PC-3 (cell line): ENCODE results near the gene CYP46A1. TPM values are rescaled to one million over a fixed set of nuclear protein-coding genes. Genes with fewer than 3 reads are reported as not detected.

Source experiments
- ATAC-seq: fragments of 200-7000 bp; cut with Tn5 transposase; 2 replicates; pipeline ENCODE4 v1.9.1; 2020; ENCODE audit warnings: mild to moderate bottlenecking, moderate library complexity
- BruUV-seq: library from RNA; stranded (reverse); fragments of 400-500 nt; replicated peaks from 2 replicates; lab custom pipeline; 2021; lab: Mats Ljungman, UMichigan
- CTCF ChIA-PET: fragments of 300-600 bp; sonication (Branson Sonifier 250); formaldehyde crosslinking; loops from one replicate; lab custom pipeline; 2022; ENCODE audit warnings: antibody characterized with exemption; lab: Charles Lee
- POLR2A ChIA-PET: fragments of 300-600 bp; sonication (Branson Sonifier 250); formaldehyde crosslinking; loops from one replicate; lab custom pipeline; 2022; ENCODE audit warnings: antibody characterized with exemption; ENCODE audit not compliant: unreplicated experiment; lab: Charles Lee
- DNase-seq: peaks from one replicate; pipeline ENCODE4 v3.0.0-alpha.2; 2015
- H2AFZ ChIP-seq: fragments of 300-600 bp; sonication (generic); 2 replicates; pipeline ENCODE4 v1.6.0; 2016; ENCODE audit warnings: antibody characterized with exemption, low read length
- H3F3A ChIP-seq: fragments of 300-600 bp; sonication (generic); one replicate; pipeline ENCODE4 v1.6.0; 2017; ENCODE audit warnings: antibody characterized with exemption, low read length, control low read depth, mild to moderate bottlenecking; ENCODE audit not compliant: unreplicated experiment
- H3K27ac ChIP-seq: fragments of 300-600 bp; sonication (generic); 2 replicates; pipeline ENCODE4 v1.5.1; 2016; ENCODE audit warnings: mild to moderate bottlenecking, low read length
- H3K27me3 ChIP-seq: fragments of 300-600 bp; sonication (generic); 2 replicates; pipeline ENCODE4 v1.6.1; 2016; ENCODE audit warnings: low read length, mixed read lengths
- H3K36me3 ChIP-seq: fragments of 300-600 bp; sonication (generic); 2 replicates; pipeline ENCODE4 v1.6.1; 2016; ENCODE audit warnings: low read depth, mixed run types, low read length, mixed read lengths
- H3K4me1 ChIP-seq: fragments of 300-600 bp; sonication (generic); 2 replicates; pipeline ENCODE4 v1.5.1; 2016; ENCODE audit warnings: low read length; ENCODE audit not compliant: insufficient read depth
- H3K4me2 ChIP-seq: fragments of 300-600 bp; sonication (generic); 2 replicates; pipeline ENCODE4 v1.6.0; 2016; ENCODE audit warnings: low read length
- H3K4me3 ChIP-seq: fragments of 300-600 bp; sonication (generic); 2 replicates; pipeline ENCODE4 v1.5.1; 2016; ENCODE audit warnings: mild to moderate bottlenecking, low read length, mixed read lengths
- H3K79me2 ChIP-seq: fragments of 300-600 bp; sonication (generic); 2 replicates; pipeline ENCODE4 v1.6.1; 2017; ENCODE audit warnings: low read length, mixed read lengths
- H3K9ac ChIP-seq: fragments of 300-600 bp; sonication (generic); 2 replicates; pipeline ENCODE4 v1.6.0; 2016; ENCODE audit warnings: mild to moderate bottlenecking, low read length
- H3K9me2 ChIP-seq: fragments of 300-600 bp; sonication (generic); replicated peaks from 2 replicates; pipeline ENCODE4 v1.6.1; 2016; ENCODE audit warnings: mixed run types, low read length, mixed read lengths
- H3K9me3 ChIP-seq: fragments of 300-600 bp; sonication (generic); 2 replicates; pipeline ENCODE4 v1.6.1; 2016; ENCODE audit warnings: low read length, mixed read lengths
- H4K20me1 ChIP-seq: fragments of 300-600 bp; sonication (generic); 2 replicates; pipeline ENCODE4 v1.6.1; 2016; ENCODE audit warnings: low read length, mixed read lengths
- CTCF ChIP-seq: fragments of 300-600 bp; sonication (generic); conservative IDR thresholded peaks from 2 replicates; pipeline ENCODE4 v1.5.1; 2017; ENCODE audit warnings: antibody characterized with exemption, low read depth, mild to moderate bottlenecking, low read length
- EZH2 ChIP-seq: fragments of 300-600 bp; sonication (generic); IDR thresholded peaks from one replicate; pipeline ENCODE4 v1.6.1; 2017; ENCODE audit warnings: antibody characterized with exemption, mild to moderate bottlenecking, low read length; ENCODE audit not compliant: unreplicated experiment
- EZH2phosphoT487 ChIP-seq: fragments of 300-600 bp; sonication (generic); IDR thresholded peaks from 2 replicates; pipeline ENCODE4 v1.6.1; 2018; ENCODE audit warnings: mild to moderate bottlenecking, antibody characterized with exemption, low read length, borderline replicate concordance
- intact Hi-C: fragments of 100-400 bp; cut with micrococcal nuclease; formaldehyde crosslinking; loops from 2 replicates; pipeline ENCODE4 v1.9.0; 2023
- total RNA-seq: library from RNA; depleted of rRNA; stranded (reverse); fragments of >200 nt; gene quantifications from 2 replicates; pipeline ENCODE4 v1.2.3, GENCODE V29; 2014

The CYP46A1 gene
- total RNA-seq, 1 experiment from 2014 or later: 1.2 TPM

GRCh38 chr14:99706107-99706900 lies 22.2 kb downstream of the CYP46A1 start:
- H4K20me1 ChIP-seq: no peaks in the 10 kb centered on the region
- no peak overlapping the region for H3K4me3 ChIP-seq
- H3K79me2 ChIP-seq: no peaks in the 10 kb centered on the region
- no peaks in the 10 kb centered on the region for H3K9me2 ChIP-seq
- no peak for TF ChIP-seq EZH2
- no peak for TF ChIP-seq CTCF
- no peak for TF ChIP-seq EZH2phosphoT487
- intact Hi-C loops: no loop called here
- H3K27me3 ChIP-seq: no peaks in the 10 kb centered on the region
- no TSS peak for BruUV-seq
- CTCF ChIA-PET: no interaction called here
- H3K36me3 ChIP-seq: no peaks in the 10 kb centered on the region
- H3K4me1 ChIP-seq: no peaks in the 10 kb centered on the region
- H2AFZ ChIP-seq: no peak overlapping the region
- no peak for ATAC-seq
- H3K9me3 ChIP-seq: no peaks in the 10 kb centered on the region
- DNase-seq: no peak
- no peak overlapping the region for H3K9ac ChIP-seq
- no peak overlapping the region for H3K4me2 ChIP-seq
- H3K27ac ChIP-seq: no peak overlapping the region
- POLR2A ChIA-PET: no interaction called here
- H3F3A ChIP-seq: no peaks in the 10 kb centered on the region

- no peak overlapping the region for H2AFZ ChIP-seq
- no peaks in the 10 kb centered on the region for H3K36me3 ChIP-seq
- intact Hi-C loops: no loop called here
- no peak for DNase-seq
- H3K79me2 ChIP-seq: no peaks in the 10 kb centered on the region
- H3K9me3 ChIP-seq: no peaks in the 10 kb centered on the region
- no peaks in the 10 kb centered on the region for H3K27me3 ChIP-seq
- H3F3A ChIP-seq: no peaks in the 10 kb centered on the region
- no peak for ATAC-seq
- no peaks in the 10 kb centered on the region for H4K20me1 ChIP-seq
- H3K9me2 ChIP-seq: no peaks in the 10 kb centered on the region
- no peak overlapping the region for H3K4me3 ChIP-seq
- no peak overlapping the region for H3K4me2 ChIP-seq
- no TSS peak for BruUV-seq
- TF ChIP-seq EZH2phosphoT487 (no peak), EZH2 (no peak), CTCF (no peak)
- no peak overlapping the region for H3K9ac ChIP-seq
- no peak overlapping the region for H3K27ac ChIP-seq
- POLR2A ChIA-PET: no interaction called here
- CTCF ChIA-PET: no interaction called here
- no peaks in the 10 kb centered on the region for H3K4me1 ChIP-seq
These were observed 23.3 kb downstream of the CYP46A1 start for GRCh38 chr14:99707420-99707819.

- CTCF ChIA-PET: no interaction called here
- no TSS peak for BruUV-seq
These were observed 23.8 kb downstream of the CYP46A1 start for GRCh38 chr14:99707921-99708320.

More at GRCh38 chr14:99707921-99708320, 23.8 kb downstream of the CYP46A1 start:
- H2AFZ ChIP-seq: no peak overlapping the region
- H3K4me2 ChIP-seq: no peak overlapping the region
- H3K9me2 ChIP-seq: no peaks in the 10 kb centered on the region
- ATAC-seq: no peak
- no peaks in the 10 kb centered on the region for H3K27me3 ChIP-seq
- H3F3A ChIP-seq: no peaks in the 10 kb centered on the region
- H3K9me3 ChIP-seq: no peaks in the 10 kb centered on the region
- no peaks in the 10 kb centered on the region for H4K20me1 ChIP-seq
- no peak overlapping the region for H3K27ac ChIP-seq
- intact Hi-C loops: no loop called here
- H3K79me2 ChIP-seq: no peaks in the 10 kb centered on the region
- H3K36me3 ChIP-seq: no peaks in the 10 kb centered on the region
- H3K4me3 ChIP-seq: no peak overlapping the region
- H3K4me1 ChIP-seq: no peaks in the 10 kb centered on the region
- POLR2A ChIA-PET: no interaction called here
- no peak for DNase-seq
- no peak for TF ChIP-seq EZH2
- TF ChIP-seq EZH2phosphoT487: no peak
- no peak for TF ChIP-seq CTCF
- no peak overlapping the region for H3K9ac ChIP-seq
